Glomerular endothelial cell (primary cell): ENCODE data around the gene CCSER1. TPM values are rescaled to one million over a fixed set of nuclear protein-coding genes. Genes with fewer than 3 reads are reported as not detected.
"Not testable (repeated sequence)": the region's sequence is repeated elsewhere in the genome, so short reads cannot be mapped to it uniquely, and the experiment has no call there.

Source experiments
- DNase-seq: peaks from one replicate; pipeline ENCODE4 v3.0.0-alpha.2; 2011; ENCODE audit warnings: low read depth, low spot score; ENCODE audit errors: extremely low read depth
- total RNA-seq: library from RNA; depleted of rRNA; stranded (reverse); fragments of >200 nt; gene quantifications from 2 replicates; pipeline ENCODE4 v1.2.3, GENCODE V29; 2015

Gene CCSER1
- total RNA-seq, 1 donor from 2014 or later: 0.35 TPM

DNA sequence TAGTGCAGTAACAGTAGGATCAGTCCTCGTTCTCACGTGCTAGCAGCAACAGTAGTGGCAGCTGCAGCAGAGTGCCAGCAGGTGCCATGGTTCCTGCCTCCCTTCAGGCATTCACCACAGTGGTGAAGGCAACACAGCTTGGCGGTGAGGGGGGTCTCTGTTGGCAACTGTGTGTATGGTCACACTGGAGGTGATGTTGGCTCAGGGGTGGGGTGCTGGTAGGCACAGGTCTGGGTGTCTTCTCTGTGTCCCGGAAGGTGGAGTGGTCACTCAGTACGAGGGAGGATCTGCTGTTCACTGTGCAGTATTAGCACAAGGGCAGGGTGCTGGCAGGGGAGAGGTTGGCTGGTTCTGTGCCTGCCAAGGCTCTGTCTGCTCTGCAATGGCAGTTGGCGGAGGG, 671.8 kb downstream of the CCSER1 start:
- DNase-seq: no peak

- no peak for DNase-seq
Measured at GRCh38 chr4:90799895-90800294, 672.7 kb downstream of the CCSER1 start.

DNA sequence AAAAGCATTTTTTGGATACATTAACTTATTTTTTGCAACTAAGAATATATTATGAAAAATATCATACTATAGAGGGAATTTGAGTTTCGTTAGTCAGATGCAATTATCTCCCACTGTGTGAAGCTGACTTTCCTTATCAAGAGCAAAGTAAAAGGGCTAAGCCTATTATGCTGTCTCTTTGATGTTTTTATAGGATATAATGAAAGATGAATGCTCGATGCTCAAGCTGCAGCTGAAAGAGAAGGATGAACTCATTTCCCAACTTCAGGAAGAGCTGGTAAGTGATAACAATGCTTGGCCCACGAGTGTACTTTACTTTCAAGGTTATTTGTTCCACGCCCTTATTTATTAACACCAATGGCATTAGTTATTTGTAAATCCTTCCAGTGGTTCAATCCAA, 688.4 kb downstream of the CCSER1 start:
- DNase-seq: no peak

- no peak for DNase-seq
Measured at GRCh38 chr4:90816754-90817153, 689.6 kb downstream of the CCSER1 start.

- no peak for DNase-seq
Measured at GRCh38 chr4:90824266-90825150, 697.3 kb downstream of the CCSER1 start.

DNA sequence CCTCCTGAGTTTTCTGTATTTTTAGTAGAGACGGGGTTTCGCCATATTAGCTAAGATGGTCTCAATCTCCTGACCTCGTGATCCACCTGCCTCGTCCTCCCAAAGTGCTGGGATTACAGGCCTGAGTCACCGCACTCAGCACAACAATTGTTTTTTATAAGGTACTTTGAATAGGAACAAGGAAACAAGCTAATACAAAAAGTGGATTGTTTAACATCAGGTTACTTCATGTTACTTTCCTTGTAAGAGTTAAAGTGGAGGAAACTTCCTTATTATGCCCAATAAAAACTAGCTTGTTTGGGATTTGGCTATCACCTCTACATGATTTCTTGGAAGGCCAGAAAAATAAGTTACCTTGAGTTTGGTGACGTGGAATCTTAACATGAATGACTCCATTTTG, 698.7 kb downstream of the CCSER1 start:
- no peak for DNase-seq

- no peak for DNase-seq
Measured at GRCh38 chr4:90833706-90834105, 706.5 kb downstream of the CCSER1 start.

DNA sequence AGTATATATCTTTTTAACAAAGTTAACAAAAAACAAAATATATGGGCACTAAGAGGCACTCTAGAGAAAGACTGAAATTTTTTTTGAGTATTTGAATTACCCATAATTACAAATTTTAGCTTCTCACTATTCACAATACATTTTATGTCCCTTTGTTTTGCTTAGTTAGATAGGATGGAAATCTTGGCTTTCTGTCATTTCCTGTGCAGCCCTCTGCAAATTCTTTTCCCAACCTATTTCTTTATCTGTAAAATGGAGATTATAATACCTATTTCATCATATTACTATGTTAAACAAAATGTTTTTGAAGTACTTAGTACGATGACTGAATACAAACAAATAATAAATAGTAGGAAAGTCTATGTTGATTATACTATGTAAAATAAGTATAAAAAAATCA, 710.0 kb downstream of the CCSER1 start:
- DNase-seq: no peak

DNA sequence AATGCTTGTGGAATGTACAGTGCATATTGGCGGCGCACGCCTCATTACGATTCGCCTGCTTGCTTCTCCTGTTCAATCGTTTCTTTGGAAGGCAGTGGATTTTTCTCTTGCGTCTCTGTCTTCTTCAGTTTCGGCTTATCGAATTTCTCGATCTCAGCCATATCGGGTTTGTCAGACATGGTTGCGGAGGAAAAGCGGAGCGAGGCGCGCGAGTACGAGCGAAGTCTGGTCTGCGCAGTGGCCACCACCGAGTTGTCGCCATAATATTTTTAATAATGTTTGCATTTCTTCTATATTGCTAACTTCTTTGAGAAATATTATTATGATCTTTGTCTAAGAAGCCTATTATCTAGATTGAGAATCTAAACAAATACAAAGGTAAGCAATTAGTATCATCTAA, 711.7 kb downstream of the CCSER1 start:
- DNase-seq: not testable (repeated sequence)

DNA sequence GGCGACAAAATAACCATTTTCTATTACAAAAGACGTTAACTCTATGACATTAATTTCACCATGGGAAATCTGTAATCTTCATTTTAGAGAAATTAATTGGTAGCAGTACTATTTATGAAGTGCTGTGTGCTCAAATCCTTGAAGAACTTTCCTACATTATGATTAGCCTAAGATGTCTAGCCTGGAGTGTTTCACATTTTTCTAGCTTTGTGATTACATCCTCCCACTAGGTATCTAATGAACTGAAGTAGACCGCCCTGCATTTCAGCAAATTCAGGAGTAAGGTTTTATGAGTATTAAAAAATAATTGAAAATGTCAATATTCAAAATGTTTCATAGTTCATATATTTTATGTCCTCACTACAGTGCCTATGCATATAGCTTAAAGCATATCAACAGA, 713.1 kb downstream of the CCSER1 start:
- no peak for DNase-seq

DNA sequence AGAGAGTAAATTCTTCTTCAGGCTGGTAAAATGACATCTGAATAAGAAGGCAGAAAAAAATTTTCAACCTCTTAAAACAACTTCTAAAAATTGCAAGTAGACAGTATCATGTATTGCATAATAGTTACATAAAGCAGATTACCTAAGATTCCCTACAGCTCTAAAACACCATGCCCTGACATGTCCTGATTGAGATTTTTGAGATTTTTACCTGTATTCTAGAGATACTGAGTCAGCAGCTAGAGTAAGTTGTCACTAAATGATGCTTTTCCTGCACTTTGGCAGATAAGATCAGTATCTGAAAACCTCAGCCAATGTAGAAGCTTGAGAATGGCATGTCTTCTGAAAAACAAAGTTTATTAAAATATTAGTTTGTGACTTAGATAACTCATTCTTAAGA, 713.6 kb downstream of the CCSER1 start:
- no peak for DNase-seq

- DNase-seq: peak; percentile 31
Measured at GRCh38 chr4:90841676-90842075, 714.5 kb downstream of the CCSER1 start.

DNA sequence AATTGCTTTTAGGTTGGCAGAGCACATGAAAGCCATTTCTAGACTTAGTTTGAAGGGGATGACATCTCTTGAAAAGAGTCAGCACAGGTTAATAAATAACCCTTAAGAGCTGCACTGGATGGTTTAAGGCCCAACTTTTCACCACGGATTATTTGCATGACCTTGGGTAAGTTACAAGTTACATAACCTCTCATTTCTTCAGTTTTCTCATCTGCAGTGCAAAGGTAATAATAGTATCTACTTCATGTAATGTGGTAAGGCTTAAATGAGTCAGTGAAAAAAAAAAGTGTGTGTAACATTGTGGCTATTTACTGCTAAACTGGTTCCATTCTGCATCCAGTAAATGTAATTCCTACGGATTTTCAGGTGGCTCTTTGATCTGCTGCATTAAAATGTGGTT, 715.8 kb downstream of the CCSER1 start:
- no peak for DNase-seq

- no peak for DNase-seq
Measured at GRCh38 chr4:90844241-90844640, 717.0 kb downstream of the CCSER1 start.

GRCh38 chr4:90845777-90846176, 718.6 kb downstream of the CCSER1 start:
- DNase-seq: no peak

- no peak for DNase-seq
Measured at GRCh38 chr4:90852237-90852636, 725.0 kb downstream of the CCSER1 start.

DNA sequence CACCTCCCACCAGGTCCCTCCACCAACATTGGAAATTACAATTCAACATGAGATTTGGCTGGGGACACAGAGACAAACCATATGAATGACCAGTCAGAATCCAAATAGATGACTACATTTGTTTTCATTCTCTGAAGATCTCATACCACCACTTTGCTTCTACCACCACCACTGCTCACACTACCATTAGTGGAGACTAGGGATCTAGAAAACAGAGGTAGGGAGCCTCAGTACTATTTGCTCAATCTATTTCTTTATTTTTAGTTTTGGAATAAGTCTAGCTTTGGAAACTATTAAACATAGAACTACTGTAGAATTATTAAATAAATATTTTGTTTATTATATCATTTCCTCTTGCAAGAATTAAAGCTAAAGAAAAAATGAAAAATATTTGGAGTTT, 727.9 kb downstream of the CCSER1 start:
- no peak for DNase-seq

- no peak for DNase-seq
Measured at GRCh38 chr4:90857081-90857820, 730.1 kb downstream of the CCSER1 start.

DNA sequence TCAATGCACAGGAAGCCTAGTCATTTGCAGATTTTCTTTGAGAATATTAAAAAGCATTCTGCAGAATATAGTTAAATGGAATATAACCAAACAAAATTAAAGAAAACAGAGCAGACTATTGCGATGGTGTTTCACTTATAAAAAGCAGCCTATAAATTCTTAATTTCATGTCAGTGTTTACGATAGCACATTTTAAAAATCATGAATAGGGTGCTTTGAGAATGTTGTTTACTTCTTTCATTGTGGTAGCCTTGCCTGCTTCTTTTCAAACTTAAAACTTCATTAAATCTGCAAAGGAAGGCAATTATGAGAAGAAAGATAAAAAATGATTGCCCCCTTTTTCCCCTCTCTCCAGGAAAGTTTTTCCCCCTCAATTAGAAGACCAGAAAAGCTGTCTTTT, 748.6 kb downstream of the CCSER1 start:
- DNase-seq: no peak

- no peak for DNase-seq
Measured at GRCh38 chr4:90876296-90876695, 749.1 kb downstream of the CCSER1 start.

GRCh38 chr4:90883519-90883918, 756.3 kb downstream of the CCSER1 start:
- DNase-seq: no peak

DNA sequence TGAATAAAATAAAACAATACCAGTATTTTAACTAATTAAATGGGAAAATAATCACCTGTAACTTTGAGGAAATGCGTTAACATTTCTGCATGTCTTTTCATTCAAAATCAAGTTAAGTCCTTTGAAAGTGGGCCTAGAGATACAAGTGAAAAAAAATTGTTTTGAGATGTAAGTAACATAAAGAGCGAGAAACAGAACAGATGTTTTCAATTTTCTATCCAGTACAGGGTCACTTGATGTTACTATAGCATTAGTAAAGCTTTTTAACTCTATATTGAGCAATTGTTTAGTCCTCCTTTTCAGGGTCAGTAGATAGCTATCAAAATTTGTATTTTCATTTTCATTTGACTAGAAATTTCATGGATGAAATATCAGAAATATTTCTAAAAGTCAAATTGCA, 761.4 kb downstream of the CCSER1 start:
- DNase-seq: no peak
